ENCODE data around the gene SCGB1D4. TPM values are rescaled to one million over a fixed set of nuclear protein-coding genes. Genes with fewer than 3 reads are reported as not detected.

Gene SCGB1D4
- total RNA-seq, 4 donors from 2014 or later = not detected

GRCh38 chr11:62306227-62306626 lies 7.4 kb upstream of the SCGB1D4 start:
- no peak for ATAC-seq
- Histone ChIP-seq H3K36me3 (no peaks in the 10 kb centered on the region), H3K27ac (no peak overlapping the region), H3K9me3 (peaks cover 0 to 20% (median 0%) of the 10 kb centered on the region in 3 donors), H3K4me3 (no peak overlapping the region), H3K27me3 (peaks cover 27% of the 10 kb centered on the region), H3K4me1 (peaks cover 0 to 5% (median 0%) of the 10 kb centered on the region in 3 donors)
- no peak for TF ChIP-seq CTCF (IDR thresholded peaks at IDR 0.05)
- TF ChIP-seq EP300 (IDR thresholded peaks at IDR 0.05) = no peak
- no peak for TF ChIP-seq POLR2A (IDR thresholded peaks at IDR 0.05)
- TF ChIP-seq POLR2AphosphoS5 (IDR thresholded peaks at IDR 0.05) = no peak
- no CpG with 5 or more reads among the region's 6 CpGs for WGBS, 2 donors (ENCODE audit: low coverage in 1 of 2)

- Histone ChIP-seq H3K4me3 (no peak overlapping the region), H3K9me3 (no peaks in the 10 kb centered on the region), H3K27ac (no peak overlapping the region), H3K27me3 (peaks cover 42% of the 10 kb centered on the region), H3K36me3 (no peaks in the 10 kb centered on the region), H3K4me1 (no peaks in the 10 kb centered on the region)
- ATAC-seq = no peak
- TF ChIP-seq POLR2A (IDR thresholded peaks at IDR 0.05) (no peak), CTCF (IDR thresholded peaks at IDR 0.05) (no peak), EP300 (IDR thresholded peaks at IDR 0.05) (no peak), POLR2AphosphoS5 (IDR thresholded peaks at IDR 0.05) (no peak)
- 0 to 33% methylated on average over 1 of the region's 2 CpGs for WGBS, 2 donors (ENCODE audit: low coverage in 1 of 2)
Measured at GRCh38 chr11:62295504-62295903, 3.4 kb downstream of the SCGB1D4 start.

- Histone ChIP-seq H3K27ac (no peak overlapping the region), H3K4me3 (no peak overlapping the region), H3K36me3 (no peaks in the 10 kb centered on the region), H3K9me3 (no peaks in the 10 kb centered on the region), H3K4me1 (no peaks in the 10 kb centered on the region), H3K27me3 (peaks cover 1% of the 10 kb centered on the region)
- TF ChIP-seq CTCF (IDR thresholded peaks at IDR 0.05) (no peak), POLR2A (IDR thresholded peaks at IDR 0.05) (no peak), EP300 (IDR thresholded peaks at IDR 0.05) (no peak), POLR2AphosphoS5 (IDR thresholded peaks at IDR 0.05) (no peak)
- no peak for ATAC-seq
Measured at GRCh38 chr11:62280452-62280851, 18.4 kb downstream of the SCGB1D4 start.

GRCh38 chr11:62273789-62274275 lies 25.0 kb downstream of the SCGB1D4 start:
- H3K27ac ChIP-seq = no peak overlapping the region
- no peaks in the 10 kb centered on the region for H3K36me3 ChIP-seq
- no peaks in the 10 kb centered on the region for H3K9me3 ChIP-seq
- H3K27me3 ChIP-seq = peaks cover 28% of the 10 kb centered on the region
- H3K4me1 ChIP-seq = no peaks in the 10 kb centered on the region
- 63 to 68% methylated on average over 3 to 5 of the region's 7 CpGs for WGBS, 2 donors (ENCODE audit: low coverage in 1 of 2)
- TF ChIP-seq POLR2AphosphoS5 (IDR thresholded peaks at IDR 0.05) (no peak), POLR2A (IDR thresholded peaks at IDR 0.05) (no peak), EP300 (IDR thresholded peaks at IDR 0.05) (no peak), CTCF (IDR thresholded peaks at IDR 0.05) (no peak)
- no peak for ATAC-seq
- H3K4me3 ChIP-seq = no peak overlapping the region

GRCh38 chr11:62273284-62273683 lies 25.6 kb downstream of the SCGB1D4 start:
- TF ChIP-seq EP300 (IDR thresholded peaks at IDR 0.05) = no peak
- TF ChIP-seq POLR2AphosphoS5 (IDR thresholded peaks at IDR 0.05) = no peak
- TF ChIP-seq CTCF (IDR thresholded peaks at IDR 0.05) = no peak
- TF ChIP-seq POLR2A (IDR thresholded peaks at IDR 0.05) = no peak
- Histone ChIP-seq H3K27ac (no peak overlapping the region), H3K4me3 (no peak overlapping the region), H3K27me3 (peaks cover 29% of the 10 kb centered on the region), H3K4me1 (no peaks in the 10 kb centered on the region), H3K36me3 (no peaks in the 10 kb centered on the region), H3K9me3 (no peaks in the 10 kb centered on the region)
- no peak for ATAC-seq
- WGBS, 2 donors (ENCODE audit: low coverage in 1 of 2) = 37 to 73% methylated on average over 3 to 5 of the region's 5 CpGs

Measured in gastroesophageal sphincter (tissue), 4 donors.